NCI-H226 (cell line): ENCODE data around the gene MSL1.
A peak's percentile ranks its signal among the peaks of the same experiment; 100 is the strongest.

ENCODE experiments used
- DNase-seq: peaks from one replicate; pipeline ENCODE4 v3.0.0-alpha.2; 2015

The MSL1 gene, protein sequence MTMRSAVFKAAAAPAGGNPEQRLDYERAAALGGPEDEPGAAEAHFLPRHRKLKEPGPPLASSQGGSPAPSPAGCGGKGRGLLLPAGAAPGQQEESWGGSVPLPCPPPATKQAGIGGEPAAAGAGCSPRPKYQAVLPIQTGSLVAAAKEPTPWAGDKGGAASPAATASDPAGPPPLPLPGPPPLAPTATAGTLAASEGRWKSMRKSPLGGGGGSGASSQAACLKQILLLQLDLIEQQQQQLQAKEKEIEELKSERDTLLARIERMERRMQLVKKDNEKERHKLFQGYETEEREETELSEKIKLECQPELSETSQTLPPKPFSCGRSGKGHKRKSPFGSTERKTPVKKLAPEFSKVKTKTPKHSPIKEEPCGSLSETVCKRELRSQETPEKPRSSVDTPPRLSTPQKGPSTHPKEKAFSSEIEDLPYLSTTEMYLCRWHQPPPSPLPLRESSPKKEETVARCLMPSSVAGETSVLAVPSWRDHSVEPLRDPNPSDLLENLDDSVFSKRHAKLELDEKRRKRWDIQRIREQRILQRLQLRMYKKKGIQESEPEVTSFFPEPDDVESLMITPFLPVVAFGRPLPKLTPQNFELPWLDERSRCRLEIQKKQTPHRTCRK

DNA sequence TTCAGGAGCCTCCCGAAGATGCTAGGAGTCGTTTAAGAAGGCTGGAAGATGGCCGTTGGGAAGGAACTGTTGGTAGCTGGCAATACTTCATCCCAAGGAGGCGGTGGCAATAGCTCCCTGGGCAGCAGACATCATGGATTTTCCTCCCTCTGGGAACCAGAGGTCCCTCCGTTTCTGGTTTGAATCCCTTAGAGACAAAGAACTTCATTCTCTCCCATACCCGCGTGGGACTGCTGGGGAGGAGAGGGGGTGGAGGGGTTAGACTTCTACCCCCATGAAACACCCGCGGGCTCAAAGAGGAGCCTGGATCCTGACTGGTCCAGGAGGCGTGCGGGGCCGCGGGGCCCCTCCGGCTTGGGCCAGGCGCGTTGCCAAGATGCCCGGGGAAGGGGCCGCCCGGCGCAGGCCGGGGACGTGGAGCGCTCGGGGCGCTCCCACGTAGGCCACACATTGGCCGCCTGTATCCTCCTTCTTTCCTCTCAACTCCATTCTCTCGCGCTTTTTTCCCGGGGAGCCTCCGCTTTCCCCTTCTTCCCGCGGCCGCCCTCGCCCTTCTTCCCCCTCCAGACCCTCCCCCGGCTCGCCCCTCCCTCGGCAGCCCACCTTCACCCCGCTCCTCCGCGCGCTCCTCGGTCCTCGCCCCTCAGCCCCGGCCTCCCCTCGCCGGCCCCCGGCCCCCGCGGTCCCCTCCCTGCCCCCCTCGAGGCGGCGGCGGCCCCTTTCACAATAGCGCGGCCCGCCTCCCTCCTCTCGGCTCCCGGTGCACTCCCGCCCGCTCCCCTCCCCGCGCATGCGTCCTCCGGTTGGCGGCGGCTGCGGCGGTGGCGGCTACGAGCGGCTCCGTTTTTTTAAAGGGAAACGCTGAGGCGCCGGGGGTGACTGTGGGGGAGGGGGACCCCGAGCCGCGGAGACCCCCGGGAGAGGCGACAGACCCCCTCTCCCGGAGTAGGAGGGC is at the start of gene MSL1:
Gene MSL1, plus strand, starts transcription at position 791 of the 955 bp plus-strand sequence. CDS start 642 bp downstream, outside the sequence.
- peak; percentile 68 for DNase-seq

DNA sequence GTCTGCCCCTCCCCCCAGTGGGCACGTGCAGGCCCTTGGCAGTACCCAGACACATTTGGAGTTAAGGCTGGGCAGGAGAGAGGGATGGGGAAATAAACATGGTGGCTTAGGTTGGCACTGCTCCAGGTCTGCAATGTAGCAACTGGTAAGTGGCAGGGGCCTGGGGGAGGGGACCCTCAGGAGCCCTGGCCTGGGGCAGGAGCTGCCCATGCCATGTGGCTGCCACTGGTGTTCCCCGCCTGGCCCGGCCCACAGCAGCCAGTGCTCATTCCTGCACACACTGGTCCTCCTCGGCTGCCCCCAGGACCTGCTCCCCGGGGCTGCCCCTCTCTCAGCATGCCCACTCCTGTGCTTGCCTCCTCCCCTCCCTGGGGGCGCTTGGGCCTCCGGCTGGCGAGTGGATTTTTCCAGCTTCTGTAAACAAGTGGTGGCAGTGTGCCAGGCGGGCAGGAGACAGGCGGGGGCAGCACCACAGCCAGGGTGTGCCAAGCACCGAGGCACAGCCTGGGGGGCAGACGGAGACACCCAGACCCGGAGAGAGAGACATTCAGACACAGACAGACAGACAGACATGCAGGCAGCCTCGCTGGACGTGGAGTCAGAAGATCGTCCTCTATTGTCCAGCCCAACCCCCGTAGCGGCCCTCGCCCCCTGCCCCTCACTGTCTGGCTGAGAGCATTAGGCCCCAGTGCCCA is 49.6 kb upstream of the MSL1 start:
- peak; percentile 80 for DNase-seq

DNA sequence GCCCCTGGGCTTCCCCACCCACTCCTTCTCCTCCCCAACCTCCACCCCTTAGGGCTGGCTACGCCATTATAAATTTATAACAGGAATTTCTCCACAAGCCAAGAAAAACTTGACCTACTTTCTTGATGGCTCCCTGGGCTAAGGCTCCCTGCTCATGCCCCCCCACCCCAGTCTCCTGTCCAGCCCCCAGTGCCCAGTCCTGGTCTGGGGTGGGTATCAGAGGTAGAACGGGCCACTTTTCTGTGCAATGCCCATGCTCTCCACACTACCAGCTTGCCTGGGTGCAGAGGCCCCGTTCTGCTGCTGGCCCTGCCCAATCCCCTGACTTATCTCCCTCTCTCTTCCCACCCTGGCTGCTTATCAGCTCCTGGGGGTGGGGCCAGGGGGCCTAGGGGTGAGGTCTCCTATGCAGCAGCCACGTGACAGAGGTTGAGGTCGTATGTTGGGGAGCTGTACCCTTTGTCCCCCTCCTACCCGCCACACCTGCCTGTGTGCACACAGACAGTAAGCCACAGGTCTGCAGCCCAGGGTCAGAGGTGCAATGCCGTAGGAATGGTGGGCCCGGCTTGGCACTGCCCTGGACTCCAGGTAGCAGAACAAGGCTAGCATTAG is 48.9 kb upstream of the MSL1 start:
- no peak for DNase-seq

DNA sequence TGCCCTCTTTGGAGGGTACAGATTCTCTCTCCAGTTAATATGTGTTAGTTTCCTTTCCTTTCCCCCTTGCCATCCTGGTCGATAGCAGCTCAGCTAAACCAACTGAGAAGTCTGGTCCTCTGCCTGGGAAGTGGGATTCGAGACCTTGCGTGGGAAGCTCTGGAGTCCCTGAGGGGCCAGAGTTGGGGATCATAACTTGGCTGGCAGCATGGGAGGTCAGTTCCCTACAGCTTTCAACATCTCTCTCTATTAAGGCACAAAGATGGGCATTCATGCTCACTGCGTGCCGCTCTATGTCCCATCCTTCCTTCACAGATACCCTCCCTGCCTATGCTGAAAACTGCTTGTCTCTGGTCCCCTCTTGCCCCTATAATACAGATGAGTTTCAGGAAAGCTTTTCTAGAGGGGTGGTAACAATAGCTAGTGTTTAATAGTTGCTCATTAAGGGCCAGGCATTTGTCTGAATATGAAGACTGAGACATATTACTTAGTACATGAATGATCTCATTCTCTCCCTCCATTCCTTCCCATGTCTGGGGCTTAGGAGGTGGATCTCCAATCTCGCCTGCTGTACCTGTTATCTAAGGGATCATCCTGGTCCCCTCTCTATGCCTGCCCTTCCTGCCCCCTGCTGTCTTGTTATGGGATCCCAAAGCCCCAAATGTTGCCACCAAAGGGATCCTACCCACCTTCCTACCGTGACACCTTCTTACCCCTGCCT is 48.2 kb upstream of the MSL1 start:
- no peak for DNase-seq

DNA sequence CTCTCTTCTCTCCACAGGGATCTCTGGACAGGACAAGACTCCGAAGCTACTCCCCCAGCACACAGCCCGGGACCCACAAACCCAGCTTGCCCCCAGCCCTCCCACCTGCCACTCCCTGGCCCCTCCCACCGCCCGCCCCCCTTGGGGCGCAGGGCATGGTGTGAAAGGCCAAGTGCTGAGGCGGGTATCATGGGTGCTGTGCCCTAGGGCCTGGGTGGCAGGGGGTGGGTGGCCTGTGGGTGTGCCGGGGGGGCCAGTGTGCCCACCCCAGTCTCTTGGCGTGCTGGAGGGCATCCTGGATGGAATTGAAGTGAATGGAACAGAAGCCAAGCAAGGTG is 47.6 kb upstream of the MSL1 start:
- no peak for DNase-seq

DNA sequence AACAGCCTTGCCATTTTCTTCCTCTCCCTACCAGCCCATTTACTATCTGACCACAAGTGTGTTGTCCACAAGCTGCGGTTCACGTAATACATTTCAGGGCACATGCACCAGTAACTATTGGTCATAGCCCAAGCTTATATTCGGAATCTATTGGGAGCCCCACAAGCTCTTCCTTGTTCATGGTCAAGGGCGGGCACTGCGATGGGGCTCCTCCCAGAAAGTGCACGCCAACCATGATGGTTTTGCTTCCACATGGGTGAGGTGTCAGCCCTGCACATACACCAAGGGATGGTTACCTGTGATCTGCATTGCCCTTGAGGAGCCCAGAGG is 46.9 kb upstream of the MSL1 start:
- no peak for DNase-seq

DNA sequence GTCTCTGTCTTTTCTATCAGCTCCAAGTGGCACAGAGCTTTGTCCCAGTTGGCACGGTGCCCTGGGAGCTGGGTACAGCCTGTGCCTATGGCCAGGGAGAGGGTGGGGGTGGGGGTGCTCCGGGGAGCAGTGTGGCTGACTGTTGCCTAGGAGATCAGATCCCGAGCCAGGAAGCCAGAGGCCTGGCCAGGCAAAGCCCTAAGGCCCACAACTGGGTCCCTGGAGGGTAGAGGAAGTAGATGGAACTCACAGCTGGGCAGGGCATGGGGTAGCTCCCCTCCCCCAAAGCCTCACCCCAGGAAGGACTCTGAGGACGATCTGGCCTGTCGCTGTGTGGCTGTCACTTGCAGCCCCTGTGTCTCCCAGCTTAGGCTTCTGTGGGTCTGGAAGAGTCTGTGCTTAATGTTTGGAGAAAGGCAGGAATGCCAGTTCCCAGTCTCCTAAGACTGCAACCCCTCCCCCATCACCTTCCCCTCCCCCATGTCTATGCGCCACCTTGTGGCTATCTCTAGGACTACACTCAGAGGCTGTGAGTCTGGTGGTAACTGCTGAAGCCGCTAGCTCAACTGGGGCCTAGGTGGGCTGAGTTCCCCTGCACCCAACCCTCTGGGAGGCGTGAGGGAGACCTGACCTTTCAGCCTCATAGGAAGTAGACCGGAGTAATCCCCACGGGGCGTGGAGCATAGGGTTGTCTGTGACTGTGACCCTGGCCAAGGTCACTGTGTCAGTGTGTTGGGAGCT is 46.4 kb upstream of the MSL1 start:
- DNase-seq, result no peak

DNA sequence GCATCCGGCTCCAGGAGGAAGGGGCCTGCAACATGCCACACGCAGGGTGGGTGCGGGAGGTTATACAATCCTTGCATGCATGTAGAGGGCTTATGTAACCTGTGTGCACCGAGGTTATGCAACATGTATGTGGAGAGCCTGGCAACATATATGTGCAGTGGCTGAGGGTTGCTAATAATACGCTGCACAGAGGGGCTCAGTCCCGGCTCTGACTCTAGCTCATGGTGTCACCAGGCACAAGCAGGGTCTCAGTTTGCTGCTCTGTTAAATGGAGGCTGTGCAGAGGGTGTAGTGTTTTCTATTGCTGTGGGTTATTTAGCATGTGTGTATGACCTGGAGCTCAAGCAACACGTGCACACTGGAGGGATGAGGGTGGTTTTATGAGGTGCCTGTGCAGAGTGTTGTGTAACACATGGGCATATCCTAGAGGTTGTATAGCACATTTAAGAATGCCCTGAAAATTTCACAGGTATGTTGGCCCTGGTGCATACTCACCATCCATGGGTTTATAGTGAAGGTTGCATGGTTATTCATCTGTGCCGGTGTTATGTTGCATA is 45.8 kb upstream of the MSL1 start:
- no peak for DNase-seq

DNA sequence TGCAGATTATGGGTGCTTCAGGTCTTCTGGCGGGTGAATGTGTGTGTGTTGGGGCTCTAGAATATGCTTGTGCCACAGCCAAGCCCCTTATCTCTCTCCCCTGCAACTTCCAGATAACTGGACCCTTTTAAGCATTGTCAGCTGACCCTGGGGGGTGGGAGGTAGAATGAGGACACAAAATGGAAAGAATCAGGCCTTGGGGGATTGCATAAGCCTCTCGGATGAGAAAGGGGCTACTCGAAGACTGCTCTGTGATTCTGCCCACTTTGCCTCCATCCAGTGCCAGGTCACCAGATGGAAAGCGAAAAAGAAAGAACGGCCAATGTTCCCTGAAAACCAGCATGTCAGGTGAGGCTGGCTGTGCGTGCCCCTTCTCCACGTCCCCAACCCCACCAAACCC is 45.2 kb upstream of the MSL1 start:
- no peak for DNase-seq

DNA sequence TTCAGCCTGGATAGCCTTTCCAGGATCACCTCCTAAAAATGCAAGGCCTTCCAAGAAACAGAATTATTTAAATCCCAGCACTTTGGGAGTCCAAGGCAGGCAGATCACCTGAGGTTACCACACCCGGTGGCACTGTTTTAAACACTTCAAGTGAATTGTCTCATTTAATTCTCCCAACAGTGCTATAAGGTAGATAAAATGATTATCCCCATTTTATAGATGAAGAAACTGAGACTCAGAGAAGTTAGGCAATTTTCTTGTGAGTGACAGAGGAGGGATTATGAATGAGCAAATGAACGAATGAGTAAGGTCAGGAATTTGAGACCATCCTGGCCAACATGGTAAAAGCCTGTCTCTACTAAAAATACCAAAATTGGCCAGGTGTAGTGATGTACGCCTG is 42.2 kb upstream of the MSL1 start:
- DNase-seq, result no peak

DNA sequence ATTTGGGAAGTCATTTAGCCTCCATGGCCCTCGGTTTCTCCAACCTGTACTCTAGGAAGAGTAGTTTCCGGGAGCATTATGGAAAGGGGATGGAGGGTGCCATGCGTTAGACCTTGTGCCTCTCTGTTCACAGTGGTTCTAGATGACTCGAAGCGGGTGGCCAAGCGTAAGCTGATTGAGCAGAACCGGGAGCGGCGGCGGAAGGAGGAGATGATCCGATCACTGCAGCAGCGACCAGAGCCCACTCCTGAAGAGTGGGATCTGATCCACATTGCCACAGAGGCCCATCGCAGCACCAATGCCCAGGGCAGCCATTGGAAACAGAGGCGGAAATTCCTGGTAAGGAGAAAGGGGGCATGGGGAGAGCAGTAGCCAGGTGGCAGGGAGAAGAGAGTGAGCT is 37.3 kb upstream of the MSL1 start:
- no peak for DNase-seq

DNA sequence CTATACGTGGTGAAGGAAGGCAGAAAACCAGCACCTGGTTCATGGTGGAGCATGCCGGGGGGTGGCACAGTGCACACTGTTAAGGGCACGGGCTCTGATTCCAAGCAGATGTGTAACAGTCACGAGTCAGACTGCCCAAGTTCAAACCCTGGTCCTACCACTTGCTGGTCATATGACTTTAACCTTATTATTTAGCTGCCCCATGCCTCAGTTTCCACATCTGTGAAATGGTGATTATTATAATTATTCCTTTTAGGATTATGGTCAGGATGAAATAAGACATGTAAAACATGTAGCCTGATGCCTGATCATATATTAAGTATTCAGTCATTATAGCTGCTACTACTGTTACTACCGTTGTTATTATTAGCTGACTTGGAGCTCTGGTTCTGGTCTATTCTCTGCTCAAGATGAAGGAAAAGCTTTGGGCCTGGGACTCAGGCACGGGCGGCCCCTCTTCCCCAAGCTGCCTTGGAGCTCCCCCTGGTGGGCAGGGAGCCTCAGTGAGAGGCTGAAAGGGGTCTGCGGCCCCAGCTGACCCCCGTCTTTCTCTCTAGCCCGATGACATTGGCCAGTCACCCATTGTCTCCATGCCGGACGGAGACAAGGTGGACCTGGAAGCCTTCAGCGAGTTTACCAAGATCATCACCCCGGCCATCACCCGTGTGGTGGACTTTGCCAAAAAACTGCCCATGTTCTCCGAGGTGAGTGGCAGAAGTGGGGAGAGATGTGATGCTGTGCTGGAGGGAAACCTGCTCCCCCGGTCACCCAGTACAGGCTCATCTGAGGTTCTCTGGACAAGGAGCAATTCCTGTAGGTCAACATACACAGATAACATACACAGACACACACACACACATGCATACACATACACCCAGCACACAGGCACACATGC is 35.4 kb upstream of the MSL1 start:
- DNase-seq, result no peak

DNA sequence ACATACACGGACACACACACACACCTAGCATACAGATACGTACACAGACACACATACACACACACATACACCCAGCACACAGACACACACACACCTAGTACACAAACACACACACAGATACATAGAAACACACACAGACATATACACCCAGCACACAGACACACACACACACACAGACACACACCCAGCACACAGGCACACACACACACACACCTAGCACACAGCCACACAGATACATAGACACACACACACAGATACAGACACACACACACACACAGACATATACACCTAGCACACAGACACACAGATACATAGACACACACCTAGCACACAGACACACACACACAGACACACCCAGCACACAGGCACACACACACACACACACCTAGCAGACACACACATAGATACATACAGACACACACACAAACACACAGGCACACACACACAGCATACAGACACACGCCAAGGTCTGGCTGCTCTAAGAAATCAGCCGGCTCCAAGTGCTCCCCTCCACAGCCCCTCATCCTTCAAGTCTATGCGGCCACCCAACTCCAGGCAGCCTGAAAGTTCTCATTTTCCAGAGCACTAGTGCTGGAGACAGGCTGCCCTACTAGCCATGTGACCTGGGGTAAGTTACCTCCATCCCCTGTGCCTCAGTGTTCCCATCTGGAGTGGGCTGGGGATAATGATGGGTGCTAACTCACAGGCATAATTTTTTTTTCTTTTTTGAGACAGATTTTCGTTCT is 34.5 kb upstream of the MSL1 start:
- no peak for DNase-seq

DNA sequence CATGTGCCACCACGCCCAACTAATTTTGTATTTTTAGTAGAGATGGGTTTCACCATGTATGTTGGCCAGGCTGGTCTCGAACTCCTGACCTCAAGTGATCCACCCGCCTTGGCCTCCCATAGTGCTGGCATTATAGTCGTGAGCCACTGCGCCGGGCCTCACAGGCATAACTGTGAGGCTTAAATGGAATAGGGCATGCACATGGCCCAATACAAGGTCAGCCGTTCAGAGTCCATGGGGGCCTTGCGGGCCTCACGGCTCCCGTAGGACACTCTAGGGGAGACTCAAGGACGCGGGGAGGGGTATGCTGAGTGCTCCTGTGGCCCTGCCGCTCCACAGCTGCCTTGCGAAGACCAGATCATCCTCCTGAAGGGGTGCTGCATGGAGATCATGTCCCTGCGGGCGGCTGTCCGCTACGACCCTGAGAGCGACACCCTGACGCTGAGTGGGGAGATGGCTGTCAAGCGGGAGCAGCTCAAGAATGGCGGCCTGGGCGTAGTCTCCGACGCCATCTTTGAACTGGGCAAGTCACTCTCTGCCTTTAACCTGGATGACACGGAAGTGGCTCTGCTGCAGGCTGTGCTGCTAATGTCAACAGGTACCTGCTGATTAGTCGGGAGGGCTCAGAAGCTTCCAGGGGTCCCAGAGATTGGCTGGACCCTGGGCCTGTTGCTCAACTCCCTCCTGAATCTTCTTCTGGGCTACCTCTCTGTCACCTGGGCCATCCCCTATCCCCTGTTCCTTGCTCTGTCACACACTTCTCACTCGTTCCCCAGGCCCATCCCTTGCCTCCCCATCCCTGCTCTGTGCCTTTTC is 33.7 kb upstream of the MSL1 start:
- DNase-seq, result no peak

DNA sequence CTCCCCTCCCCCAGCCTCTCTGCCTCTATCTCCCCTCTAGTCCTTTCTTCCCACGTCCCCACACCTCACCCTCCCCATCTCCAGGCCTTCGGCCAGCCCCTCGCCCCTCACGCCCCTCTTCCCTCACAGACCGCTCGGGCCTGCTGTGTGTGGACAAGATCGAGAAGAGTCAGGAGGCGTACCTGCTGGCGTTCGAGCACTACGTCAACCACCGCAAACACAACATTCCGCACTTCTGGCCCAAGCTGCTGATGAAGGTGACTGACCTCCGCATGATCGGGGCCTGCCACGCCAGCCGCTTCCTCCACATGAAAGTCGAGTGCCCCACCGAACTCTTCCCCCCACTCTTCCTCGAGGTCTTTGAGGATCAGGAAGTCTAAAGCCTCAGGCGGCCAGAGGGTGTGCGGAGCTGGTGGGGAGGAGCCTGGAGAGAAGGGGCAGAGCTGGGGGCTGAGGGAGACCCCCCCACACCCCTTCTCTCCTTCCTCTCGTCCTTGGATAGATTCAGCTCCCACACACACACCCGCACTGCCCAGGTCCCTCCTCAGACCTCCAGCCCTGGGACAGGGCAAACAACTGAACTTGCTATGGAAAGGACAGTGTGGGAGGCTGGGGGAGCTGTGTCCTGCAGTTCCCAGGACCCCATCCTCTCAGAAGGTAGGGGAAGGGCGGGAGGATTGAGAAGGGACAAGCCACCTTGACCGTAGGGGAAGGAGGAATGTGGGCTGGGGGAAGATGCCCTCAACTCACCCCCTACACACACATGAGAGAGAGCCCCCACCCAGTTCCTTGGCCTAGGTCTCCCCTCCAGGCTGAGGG is 32.5 kb upstream of the MSL1 start:
- no peak for DNase-seq

DNA sequence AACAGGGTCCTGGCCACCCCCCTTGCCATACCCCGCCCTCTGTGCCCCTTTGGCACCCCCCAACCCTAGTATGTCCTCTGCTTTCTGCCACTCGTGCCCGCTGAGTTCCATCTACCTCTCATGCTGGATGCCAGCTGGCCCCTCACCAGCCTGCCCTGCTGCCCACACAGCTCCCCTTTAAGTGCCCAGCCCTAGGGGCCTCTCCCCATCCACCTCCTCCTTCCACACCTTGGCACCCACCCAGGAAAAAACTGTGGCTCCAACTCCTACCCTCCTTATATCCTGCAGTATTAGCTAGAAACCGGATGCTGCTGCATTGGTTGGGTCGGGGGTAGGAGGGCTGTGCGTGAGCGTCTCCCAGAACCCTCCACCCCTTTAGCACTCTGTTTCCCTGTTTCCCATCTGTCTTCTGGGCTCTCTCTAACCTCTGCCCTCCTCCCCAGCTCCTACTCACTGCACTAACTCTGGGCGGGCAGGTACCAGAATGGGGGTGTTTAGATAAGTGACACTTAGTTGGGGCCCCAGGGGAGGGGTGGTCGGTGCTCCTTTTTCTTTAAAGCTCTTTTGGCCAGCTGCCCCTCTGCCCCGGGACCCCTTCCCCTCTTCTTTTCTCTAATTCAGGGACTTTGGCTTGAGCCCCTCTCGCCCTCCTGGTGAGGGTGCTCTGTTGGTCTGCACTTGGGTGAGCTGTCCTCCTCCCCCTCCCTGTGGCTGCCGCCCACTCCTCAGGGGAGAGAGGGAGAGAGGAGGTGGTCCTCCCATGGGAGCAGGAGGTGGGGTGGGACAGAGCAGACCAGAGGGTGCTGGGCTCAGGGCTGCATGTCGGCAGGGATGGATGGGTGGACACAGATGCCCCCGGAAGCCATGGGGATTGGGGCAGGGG is 31.3 kb upstream of the MSL1 start:
- DNase-seq, result no peak
